ENCODE measurements around the gene ESR2. TPM values are rescaled to one million over a fixed set of nuclear protein-coding genes. Genes with fewer than 3 reads are reported as not detected.
"Not testable (repeated sequence)": the region's sequence is repeated elsewhere in the genome, so short reads cannot be mapped to it uniquely, and the experiment has no call there.

Gene ESR2
- total RNA-seq, 1 donor from 2014 or later = 14.5 TPM

DNA sequence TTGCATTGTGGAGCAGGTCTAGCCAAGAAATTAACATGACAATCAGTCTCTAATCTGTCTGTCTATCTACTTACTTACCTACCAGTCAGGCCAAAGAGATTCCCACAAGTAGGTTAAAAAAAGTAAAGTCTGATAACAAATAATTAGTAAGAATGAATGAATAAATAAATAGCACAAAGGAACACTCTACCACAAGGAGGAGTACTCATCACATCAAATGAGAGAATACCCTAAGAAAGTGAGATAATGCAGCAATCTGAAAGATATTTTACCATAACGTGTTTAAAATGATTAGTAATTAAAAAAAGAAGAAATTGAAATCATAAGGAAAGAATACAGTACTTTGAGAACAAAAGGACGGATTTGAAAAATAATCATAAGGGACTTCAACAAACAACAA lies 254.1 kb downstream of the ESR2 start:
- DNase-seq (ENCODE audit: low spot score) = no peak

DNA sequence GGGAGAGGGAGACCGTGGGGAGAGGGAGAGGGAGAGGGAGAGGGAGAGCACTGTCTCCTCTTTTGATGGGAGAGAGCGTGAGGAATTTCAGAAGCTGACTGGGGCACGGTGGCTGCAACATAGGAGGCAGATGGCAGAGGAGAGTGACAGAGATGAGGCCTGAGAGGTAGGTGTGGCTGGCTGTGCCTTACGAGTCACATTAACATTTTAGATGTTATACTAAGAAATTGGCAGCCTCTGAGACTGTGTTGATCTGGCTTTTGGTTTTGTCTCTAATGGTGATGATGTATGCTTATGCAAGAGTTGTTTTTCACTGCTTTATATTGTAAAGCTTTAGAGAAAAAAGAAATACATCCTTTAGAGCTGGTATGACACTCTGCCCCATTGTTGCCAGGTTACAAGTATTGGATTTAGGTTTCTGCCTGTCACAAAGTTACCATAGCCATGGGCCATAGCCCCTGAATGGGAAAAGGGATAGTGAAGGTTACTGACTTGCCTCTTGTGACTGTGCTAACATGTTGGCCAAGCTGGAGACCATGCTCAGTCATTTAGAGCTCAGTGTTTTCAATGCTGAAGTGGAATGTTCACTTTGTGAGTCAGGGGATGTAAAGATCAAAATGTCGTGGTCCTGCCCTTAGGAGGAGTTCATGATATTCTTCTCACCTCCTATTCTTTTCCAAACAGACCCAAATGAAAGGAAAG lies 255.2 kb downstream of the ESR2 start:
- no peak for DNase-seq (ENCODE audit: low spot score)

DNA sequence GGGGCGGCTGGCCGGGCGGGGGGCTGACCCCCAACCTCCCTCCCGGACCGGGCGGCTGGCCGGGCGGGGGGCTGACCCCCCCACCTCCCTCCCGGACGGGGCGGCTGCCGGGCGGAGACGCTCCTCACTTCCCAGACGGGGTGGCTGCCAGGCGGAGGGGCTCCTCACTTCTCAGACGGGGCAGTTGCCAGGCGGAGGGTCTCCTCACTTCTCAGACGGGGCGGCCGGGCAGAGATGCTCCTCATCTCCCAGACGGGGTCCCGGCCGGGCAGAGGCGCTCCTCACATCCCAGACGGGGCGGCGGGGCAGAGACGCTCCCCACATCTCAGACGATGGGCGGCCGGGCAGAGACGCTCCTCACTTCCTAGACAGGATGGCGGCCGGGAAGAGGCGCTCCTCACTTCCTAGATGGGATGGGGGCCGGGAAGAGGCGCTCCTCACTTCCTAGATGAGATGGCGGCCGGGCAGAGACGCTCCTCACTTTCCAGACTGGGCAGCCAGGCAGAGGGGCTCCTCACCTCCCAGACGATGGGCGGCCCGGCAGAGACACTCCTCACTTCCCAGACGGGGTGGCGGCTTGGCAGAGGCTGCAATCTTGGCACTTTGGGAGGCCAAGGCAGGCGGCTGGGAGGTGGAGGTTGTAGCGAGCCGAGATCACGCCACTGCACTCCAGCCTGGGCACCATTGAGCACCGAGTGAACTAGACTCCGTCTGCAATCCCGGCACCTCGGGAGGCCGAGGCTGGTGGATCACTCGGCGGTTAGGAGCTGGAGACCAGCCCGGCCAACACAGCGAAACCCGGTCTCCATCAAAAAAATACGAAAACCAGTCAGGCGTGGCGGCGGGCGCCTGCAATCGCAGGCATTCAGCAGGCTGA lies 256.1 kb downstream of the ESR2 start:
- not testable (repeated sequence) for DNase-seq (ENCODE audit: low spot score)

DNA sequence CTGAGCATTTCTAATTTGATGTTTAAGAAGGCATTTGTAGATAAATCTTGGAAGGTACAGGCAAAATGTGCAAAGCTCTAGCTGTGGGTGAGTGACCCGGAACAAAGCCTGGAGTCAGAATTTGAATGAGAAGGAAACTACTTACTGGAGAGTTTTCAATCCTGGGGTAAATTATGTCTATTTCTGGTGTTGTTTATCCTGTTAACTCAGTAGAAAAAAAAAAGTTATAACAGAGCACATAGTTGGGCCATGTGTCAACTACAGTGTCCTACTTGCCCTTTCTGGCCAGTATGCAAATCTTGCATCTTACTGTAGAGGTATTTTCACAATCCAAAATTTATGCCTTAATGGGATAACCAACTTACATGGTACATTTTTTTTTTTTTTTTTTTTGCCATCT lies 259.0 kb downstream of the ESR2 start:
- DNase-seq (ENCODE audit: low spot score) = no peak

Other genes with a start within 250 kb of the ESR2 start
- gene MTHFD1, start 94.0 kb upstream of the ESR2 start, total RNA-seq = 79.2 TPM
- gene AKAP5, start 171.1 kb upstream of the ESR2 start, total RNA-seq = 0.96 TPM
- gene ZBTB25, start 209.5 kb upstream of the ESR2 start, total RNA-seq = 23.8 TPM
- gene ZBTB1, start 210.4 kb upstream of the ESR2 start, total RNA-seq = 51.1 TPM
- gene HSPA2, start 246.4 kb upstream of the ESR2 start, total RNA-seq = 36.7 TPM

Measured in ureter (tissue), 1 donor.